H1 (cell line): ENCODE measurements around the gene USP26.

ENCODE experiments used
- ATF2 ChIP-seq: IDR thresholded peaks from 2 replicates; pipeline ENCODE4 v1.6.1; 2012; ENCODE audit warnings: low read length, inconsistent platforms
- CREB1 ChIP-seq: IDR thresholded peaks from 2 replicates; pipeline ENCODE4 v1.6.1; 2012; ENCODE audit warnings: inconsistent platforms
- CTCF ChIP-seq, 3 experiments: IDR thresholded peaks; 1 replicate in 2 of 3; 2 replicates in 1 of 3; pipeline versions ENCODE4 v1.5.1 to v1.6.1; 2011; ENCODE audit warnings: low read length in 3 of 3, mild to moderate bottlenecking in 3 of 3, inconsistent platforms in 2 of 3, low read depth in 1 of 3, moderate library complexity in 1 of 3; ENCODE audit not compliant: insufficient read depth in 1 of 3; ENCODE audit errors: control extremely low read depth in 1 of 3
- EZH2 ChIP-seq: fragments of 200-600 bp; sonication (generic); IDR thresholded peaks from 2 replicates; pipeline ENCODE4 v1.7.1; 2012; ENCODE audit warnings: low read depth, mild to moderate bottlenecking, moderate library complexity, low read length, inconsistent platforms; ENCODE audit not compliant: severe bottlenecking
- JUN ChIP-seq: IDR thresholded peaks from 2 replicates; pipeline ENCODE4 v1.6.1; 2011; ENCODE audit warnings: low read depth, mild to moderate bottlenecking, improper control_type of control experiment, low read length
- KDM1A ChIP-seq: fragments of 200-600, 300-600 bp; sonication (generic); IDR thresholded peaks from 2 replicates; pipeline ENCODE4 v1.7.1; 2016; ENCODE audit warnings: mild to moderate bottlenecking, low read length, borderline replicate concordance
- POLR2A ChIP-seq, 2 experiments: IDR thresholded peaks; 1 replicate in 1 of 2; 2 replicates in 1 of 2; pipeline ENCODE4 v1.6.1; 2011; ENCODE audit warnings: low read depth in 2 of 2, low read length in 2 of 2, mild to moderate bottlenecking in 2 of 2; ENCODE audit errors: control extremely low read depth in 1 of 2
- RFX5 ChIP-seq: IDR thresholded peaks from 2 replicates; pipeline ENCODE4 v1.6.1; 2011; ENCODE audit warnings: low read depth, low read length, improper control_type of control experiment, borderline replicate concordance
- SP2 ChIP-seq: IDR thresholded peaks from 2 replicates; pipeline ENCODE4 v1.6.1; 2012; ENCODE audit warnings: mild to moderate bottlenecking, low read length, inconsistent platforms
- SUZ12 ChIP-seq: fragments of 200-600 bp; sonication (generic); IDR thresholded peaks from 2 replicates; pipeline ENCODE4 v1.6.1; 2012; ENCODE audit warnings: mild to moderate bottlenecking, inconsistent platforms, low read length, moderate library complexity, mixed read lengths

GRCh38 chrX:132984058-132984650, 112.8 kb downstream of the USP26 start:
- TF ChIP-seq SP2 (no peak), ATF2 (no peak), KDM1A (no peak), RFX5 (no peak), SUZ12 (no peak), CREB1 (no peak), POLR2A (IDR thresholded peaks at IDR 0.05; ENCODE audit: control extremely low read depth in 1 of 2, low read depth in 2 of 2, low read length in 2 of 2) (no peak), JUN (no peak), CTCF (IDR thresholded peaks at IDR 0.05; ENCODE audit: control extremely low read depth in 1 of 3, insufficient read depth in 1 of 3, low read depth in 1 of 3, low read length in 3 of 3) (no peak), EZH2 (no peak)
